ENCODE results near the gene PIEZO1.
A peak's percentile ranks its signal among the peaks of the same experiment; 100 is the strongest.

The PIEZO1 gene

DNA sequence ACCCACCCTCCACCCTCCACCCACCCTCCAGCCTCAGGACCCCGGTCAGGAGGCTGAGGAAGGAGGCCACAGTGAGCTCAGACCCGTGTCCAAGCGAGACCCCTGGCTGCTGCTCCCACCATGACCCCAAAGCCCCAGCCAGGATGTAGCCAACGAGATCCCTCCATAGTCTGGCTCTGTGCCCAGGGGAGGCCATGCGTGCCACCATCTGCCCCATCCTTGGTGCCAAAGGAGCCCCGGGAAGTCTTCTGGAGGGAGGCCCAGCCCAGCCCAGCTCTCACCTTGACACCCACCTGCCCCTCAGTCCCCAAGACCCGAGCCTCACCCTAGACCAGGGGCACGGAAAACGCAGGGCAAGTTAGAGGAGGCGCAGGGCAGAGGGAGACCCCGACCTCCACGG, 34.2 kb downstream of the PIEZO1 start:
- no peak for DNase-seq (ENCODE audit: low read depth in 2 of 2)

DNA sequence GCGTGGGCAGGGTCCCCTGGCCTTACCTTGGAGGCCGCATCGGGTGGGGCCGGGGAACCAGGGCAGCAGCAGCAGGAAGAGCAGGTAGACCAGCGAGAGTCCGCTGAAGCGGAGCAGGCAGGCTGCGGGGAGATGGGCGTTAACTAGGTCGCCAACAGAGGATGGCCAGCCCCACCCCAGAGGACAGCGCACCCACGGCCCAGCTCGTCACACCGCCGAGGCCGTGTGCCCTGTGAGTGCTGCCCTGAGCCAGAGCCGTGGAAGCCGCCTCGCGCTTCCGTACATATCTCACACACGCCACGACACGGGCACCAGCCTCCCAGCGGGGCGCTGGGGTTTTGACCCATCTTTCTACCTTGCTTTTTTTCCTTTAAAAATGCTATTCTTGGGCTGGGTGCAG, 35.7 kb downstream of the PIEZO1 start:
- DNase-seq (ENCODE audit: low read depth in 2 of 2): no peak

DNA sequence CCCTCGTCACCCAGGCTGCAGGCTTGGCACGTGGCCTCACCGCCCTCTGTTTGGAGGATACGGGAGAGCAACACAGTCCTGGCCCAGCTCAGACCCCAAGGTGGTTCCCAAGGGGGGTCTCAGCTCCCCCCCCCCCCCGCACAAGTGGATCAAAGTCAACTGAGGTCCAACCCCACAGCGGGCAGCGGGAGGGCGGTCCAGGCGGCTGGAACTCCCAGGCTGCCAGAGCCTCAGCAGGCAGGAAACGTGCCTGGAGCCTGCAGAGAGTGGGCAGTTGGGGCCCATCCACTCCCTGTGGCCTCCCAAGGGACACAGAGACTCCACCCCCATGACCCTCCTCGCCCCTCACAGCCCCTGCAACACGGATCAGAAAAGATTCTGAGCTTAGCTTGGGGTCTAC, 36.7 kb downstream of the PIEZO1 start:
- DNase-seq (ENCODE audit: low read depth in 2 of 2): no peak

DNA sequence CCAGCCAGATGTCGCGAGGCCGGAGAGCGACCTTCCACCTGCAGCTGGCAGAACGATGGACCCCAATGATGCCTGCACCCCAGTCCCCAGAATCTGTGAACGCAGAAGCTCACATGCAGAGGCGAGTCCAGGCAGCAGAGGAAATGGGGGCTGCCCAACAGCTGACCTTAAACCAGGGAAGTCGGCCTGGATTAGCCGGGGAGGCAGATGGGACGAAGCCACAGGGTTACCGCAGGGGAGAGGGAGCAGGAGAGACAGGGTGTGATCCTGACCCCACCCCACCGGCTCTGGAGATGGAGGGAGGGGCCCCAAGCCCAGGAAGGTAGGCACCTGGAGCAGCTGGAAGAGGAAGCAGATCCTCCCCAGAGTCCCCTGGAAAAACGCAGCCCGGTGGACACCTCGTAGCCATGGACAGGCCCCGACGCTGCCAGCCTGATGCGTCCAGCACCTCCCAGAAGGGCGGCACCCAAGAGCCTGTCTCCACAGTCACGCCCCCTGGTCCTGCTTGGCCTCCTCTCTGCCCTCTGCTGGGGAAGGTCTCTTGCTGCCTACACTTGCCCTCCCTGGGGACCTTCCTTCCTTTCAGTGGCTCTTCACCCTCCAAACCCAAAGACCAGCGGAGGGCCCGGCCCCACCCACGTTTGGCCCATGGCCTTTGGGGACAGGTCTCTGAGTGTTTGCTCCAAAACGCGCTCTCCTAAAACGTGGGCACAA, 37.3 kb downstream of the PIEZO1 start:
- no peak for DNase-seq (ENCODE audit: low read depth in 2 of 2)

DNA sequence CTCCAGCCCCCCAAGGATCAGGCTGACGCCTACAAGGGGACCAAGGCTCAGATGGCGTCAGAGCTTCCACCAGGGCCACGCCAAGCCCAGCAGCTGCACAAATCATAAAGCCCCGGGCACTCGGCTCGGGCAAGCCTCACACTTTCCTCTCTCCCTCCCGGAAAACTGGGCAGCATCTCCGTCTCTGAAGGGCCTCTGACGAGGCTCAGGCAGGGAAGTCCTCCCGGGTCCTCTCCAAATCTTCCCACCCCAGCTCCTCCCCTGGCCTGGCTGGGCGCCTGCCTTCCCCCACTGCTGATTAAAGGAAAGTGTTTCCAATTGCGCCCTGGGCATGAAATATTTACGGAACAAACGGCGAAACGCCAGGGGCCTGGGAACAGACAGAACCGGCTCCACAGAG, 38.5 kb downstream of the PIEZO1 start:
- DNase-seq (ENCODE audit: low read depth in 2 of 2): no peak

DNA sequence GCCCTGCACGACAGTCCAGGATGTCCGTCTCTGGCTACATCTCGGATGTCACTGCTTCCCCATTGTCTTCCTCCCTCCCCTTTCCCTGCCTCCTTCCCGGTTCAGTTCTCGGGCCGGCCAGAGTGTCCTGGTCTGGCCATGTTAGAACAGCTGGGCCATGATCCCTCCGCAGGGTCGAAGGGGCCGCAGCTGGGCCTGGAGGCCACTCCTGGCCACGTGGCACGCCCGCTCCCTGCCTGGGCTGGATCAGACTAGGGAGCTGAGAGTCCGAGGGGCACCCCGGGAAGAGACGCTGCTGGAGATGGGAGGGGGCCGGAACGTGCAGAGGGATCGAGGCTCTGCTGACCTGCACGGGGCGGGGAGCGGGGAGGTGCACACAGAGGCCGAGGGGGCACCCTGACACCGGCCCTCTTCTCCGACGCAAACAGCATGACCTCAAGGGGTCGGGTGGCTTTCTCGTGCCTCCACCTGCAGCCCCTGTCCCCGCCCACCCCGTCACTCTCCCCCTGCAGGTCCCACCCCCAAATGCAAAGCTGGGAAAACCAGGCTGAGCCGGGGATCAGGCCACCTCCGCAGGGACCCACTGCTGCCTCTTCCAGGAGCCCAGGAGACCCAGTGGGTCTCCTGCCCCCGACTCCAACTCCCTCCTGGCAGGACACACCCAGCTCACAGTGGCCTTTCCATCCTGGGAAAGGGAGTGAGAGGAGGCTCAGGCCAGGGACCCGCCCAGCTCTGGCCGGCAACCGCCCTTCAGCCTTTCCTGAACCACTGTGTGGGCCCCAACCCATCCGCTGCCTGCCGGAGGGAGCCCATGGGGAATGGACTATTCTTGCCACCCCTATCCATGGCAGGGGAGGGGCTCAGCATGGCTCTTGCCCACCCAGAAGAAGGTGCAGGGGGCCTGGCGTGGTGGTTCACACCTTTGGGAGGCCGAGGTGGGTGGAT, 40.2 kb downstream of the PIEZO1 start:
- DNase-seq (ENCODE audit: low read depth in 2 of 2): no peak

DNA sequence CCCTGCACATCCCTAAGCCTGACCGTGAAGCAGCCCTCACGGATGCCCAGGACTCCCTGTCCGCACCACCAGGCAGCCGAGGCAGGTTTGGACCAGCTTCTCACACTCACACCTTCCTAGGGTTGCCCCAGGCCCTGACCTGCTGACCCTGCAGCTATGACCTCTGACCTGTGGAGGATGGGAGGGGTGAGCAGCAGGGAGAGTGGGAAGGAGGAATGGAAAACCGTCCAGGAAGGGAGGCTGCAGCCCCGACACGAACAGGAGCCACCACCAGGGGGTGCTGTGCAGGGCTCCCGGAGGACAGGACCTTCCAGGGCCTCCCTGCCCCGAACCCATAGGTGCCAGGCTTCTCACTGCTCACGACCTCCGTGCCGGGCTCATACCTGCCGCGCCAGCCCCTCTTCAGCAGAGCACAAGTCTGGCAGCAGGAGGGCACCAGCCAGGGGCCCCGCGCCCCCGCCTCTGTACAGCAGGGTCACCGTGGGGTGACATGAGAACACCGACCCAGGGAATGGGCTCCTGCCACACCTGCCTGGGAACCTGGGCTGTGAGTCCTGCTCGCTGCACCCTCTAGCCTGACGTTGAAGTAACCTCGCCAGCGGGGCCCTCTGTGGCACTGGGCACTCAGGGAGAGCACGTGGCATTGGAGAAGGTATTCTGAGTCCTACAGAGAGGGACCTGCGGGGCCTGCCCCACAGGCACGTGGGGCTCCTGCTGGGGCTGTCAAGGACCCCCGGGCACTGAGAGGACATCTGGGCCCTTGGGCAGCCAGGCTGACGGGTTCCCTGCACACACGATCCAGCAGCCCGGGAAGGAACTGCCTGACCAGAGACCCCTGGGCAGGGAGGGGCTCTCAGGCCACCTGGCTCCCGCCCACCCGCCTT, 41.1 kb downstream of the PIEZO1 start:
- DNase-seq (ENCODE audit: low read depth in 2 of 2): peak; percentile 48 to 65

DNA sequence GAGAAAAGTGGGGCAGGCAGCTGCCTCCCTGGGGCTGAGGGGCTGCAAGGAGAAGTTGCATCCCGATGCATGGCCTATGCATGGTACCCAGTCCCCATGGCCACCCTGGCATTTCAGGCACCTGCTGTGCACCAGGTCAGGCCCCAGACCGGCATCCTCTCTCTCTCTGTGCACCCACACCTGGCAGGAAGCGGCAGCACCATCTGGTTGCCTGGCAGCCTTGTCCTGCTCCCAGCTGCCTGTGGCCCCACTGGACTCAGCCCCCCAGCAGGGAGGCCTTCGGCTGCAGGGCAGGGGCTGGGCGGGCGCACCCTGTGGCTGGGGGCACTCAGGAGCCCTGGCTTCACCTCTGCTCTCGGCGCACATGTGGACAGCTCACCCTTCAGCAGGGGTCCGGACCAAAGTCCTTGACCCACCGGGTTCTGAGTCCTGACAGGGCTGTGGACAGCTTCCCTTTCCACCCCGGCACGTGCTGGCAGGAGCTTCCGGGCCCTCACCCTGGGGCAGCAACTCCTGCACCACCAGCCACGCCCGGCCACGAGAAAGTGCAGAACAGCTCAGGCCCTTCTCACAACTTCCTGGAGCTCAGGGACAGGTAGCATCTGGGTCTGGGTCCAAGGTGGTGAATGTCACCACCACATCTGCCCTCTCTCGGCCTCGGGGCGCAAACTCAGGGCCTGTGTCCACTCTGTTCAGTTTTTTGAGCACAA, 42.0 kb downstream of the PIEZO1 start:
- no peak for DNase-seq (ENCODE audit: low read depth in 2 of 2)

DNA sequence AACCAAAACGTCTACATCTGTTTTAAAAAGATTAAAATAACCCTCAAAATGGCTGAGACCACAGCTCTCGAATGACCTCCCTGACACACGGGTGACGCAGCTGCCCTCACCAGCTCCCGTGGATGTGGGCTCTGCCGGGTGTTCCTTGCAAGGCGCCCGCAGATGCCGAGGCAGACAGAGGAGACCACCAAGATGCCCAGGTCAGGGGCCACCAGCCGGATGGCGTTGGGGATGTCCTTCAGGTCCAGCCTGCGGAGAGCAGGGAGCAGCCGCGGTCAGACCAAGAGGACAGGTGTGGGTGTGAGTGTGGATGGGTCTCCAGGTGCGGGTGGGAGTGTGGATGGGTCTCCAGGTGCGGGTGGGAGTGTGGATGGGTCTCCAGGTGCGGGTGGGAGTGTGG, 43.7 kb downstream of the PIEZO1 start:
- DNase-seq (ENCODE audit: low read depth in 2 of 2): no peak

DNA sequence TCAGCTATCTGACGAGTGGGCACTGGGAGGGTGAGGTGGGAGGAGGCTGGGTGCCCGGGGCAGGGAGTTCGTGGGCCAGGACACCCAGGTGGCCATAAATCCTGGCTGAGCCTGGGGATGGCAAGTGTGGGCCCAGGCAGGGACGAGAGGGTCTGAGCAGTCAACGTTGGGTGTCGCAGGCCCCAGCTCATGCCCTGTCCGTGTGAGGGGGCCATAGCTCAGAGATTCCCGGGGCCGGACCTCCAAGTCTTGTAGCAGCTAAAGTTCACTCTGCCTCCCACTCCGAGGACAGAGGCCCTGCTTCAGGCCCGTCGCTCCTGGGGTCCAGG, 44.3 kb downstream of the PIEZO1 start:
- no peak for DNase-seq (ENCODE audit: low read depth in 2 of 2)

DNA sequence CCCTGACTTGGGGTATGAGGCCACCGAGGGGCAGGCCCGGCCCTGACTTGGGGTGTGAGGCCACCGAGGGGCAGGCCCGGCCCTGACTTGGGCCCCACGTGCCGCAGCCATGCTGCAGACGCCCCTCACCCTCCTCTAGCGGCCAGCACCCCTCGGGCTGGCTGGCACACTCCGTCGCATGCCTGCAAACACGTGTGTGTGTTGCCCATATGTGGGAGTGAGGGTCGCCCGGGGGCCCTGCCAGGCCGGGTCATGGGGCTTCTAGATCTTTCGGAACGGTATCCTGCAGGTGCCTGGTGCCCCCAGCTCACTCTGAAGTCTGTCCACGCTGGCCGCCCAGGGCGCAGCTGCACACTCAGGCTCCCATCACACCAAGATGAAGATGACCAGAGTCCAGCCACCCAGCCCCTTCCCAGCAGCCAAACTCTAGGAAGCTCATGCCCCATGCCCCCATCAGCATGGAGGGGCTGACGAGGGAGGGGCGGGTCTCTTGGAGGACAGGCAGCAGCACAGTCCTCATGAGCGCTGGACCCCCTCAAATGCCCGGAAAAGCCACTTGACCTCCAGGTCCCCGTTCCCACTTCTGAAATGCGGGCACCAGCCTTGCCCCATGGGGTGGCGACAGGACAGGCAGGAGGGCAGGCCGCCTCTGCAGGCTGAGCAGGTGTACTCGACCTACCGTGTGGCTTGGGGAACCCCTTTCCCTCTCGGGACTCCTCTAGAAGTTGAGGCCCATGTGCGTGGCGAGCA, 44.9 kb downstream of the PIEZO1 start:
- DNase-seq (ENCODE audit: low read depth in 2 of 2): no peak

DNA sequence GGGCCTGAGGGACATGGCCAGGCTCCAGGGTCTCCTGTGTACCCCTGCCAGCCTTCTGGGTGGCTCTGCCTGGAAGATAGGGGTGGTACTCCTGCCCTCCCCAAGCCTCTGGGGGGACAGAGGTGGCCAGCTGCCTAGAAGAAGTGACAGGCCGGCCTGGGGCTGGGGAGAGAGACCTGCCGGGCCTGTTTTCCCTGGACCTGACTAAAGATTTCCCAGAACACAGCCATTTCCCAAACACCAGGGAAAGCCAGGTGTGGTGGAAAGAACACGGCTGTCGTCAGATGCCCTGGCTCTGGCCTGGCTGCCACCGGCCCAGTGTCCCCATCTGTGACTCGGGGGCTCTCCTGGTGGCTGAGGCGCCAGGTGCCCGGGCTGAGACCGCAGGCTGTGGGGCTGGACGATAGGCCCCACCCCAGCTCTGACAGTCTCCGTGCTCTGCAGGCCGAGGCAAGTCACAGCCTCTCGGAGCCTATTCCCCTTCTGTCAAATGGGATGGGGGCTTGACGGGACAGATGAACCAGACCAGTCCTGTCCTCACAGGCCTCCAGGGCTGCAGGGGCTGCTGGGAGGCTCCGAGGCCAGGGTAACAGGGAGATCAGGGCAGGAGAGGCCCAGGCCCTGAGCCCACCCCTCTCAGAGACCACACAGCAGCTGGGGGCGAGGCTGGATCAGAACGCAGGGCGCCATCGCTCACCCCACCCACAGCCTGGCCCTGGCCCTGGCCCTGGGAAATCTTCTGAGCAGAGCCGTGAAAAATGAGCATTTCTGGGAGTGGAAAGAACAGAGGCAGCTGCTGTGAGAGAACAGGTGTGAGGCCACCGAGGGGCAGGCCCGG, 45.7 kb downstream of the PIEZO1 start:
- no peak for DNase-seq (ENCODE audit: low read depth in 2 of 2)

DNA sequence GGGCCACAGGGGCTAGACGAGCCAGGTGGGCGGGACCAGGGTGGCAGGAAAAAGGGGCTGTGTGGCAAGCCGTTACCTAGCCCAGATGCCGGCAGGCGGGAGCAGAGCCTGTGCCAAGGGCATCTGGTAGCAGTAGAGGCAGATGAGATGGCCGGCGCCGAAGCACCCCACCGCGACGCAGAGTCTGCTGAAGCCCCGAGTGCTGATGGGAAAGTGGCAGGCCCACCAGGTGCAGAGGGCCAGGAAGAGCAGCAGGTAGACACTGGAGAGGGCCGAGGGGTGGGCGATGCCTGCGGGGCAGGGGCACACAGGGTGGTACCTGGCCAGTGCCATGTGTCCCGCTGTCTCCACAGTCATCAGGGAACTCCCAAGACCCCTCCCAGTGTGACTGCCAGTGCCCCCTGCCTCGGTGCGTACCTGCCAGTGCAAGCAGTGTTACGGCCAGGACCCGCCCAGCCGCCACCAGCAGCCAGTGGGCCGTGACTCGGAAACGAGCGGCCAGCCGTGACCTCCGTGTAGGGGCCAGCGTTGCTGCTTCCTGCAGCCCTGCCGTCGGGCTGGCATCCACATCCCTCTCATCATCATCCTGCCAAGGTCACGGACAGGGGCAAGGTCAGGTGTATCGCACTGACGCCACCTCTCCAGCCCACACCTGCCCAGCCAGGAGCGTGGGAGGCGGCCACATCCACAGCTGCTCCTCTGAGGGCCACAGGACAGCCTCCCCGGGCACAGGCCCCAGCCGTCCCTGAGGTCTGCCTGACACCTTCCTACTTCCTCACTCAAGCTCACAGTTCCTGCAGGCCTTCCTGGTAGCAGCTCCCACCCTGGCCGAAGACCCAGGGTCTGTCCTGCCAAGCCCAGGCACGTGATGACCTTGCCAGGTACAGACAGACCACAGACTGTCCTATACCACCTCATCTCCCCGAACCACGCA, 46.6 kb downstream of the PIEZO1 start:
- no peak for DNase-seq (ENCODE audit: low read depth in 2 of 2)

DNA sequence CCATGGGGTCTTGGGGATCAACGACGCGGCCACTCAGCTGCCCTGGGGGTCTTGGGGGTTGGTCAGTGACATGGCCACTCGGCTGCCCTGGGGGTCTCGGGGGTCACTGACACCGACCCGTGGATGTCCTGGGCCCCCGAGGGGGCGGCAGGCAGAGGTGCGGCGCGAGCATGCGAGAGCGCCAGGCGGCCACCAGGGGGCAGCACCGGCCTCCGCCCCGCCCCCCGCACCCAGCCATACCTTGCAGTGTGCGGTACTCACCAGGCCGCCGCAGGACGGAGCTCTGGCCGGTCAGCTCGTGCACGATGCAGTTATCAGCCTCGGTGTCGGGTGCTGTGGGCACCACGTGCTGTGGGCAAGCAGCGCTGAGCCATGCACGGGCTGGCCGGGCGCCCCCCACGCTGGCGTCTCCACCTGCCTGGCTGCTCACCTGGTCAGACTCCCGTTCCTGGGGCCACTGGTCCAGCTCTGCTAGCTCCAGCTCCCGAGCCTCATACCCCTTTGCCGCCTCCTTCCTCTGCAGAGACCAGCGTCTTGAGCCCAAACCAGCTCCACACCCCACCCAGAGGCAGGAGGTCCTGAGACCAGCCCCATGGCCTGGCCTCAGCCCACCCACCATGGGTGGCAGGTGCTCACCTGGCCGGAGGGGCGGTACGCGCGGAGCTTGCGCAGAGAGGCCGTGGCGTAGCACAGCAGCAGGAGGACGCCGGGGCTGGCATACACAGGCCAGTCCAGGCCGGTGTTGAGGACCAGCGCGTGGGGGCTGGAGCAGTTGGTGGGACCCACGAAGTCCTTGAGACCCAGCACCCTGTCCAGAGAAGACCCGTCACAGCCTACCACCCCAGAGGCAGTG, 47.5 kb downstream of the PIEZO1 start:
- peak; percentile 43 to 61 for DNase-seq (ENCODE audit: low read depth in 2 of 2)

DNA sequence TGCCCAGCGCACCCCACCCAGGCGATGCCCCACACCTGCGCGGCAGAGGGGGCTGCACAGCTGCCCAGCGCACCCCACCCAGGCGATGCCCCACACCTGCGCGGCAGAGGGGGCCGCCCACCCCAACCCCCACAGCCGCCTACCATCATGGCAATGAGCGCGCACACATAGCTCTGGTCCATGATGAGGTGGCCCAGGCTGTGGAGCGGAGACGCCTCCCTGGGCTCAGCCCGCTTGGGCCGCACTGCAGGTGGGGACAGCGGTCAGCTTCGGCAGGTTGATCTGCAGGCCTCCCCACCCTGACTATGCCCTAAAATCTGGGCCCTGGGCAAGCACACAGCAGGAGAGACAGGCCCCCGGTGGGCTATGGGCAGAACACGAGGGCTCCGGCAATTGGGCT, 48.5 kb downstream of the PIEZO1 start:
- no peak for DNase-seq (ENCODE audit: low read depth in 2 of 2)

DNA sequence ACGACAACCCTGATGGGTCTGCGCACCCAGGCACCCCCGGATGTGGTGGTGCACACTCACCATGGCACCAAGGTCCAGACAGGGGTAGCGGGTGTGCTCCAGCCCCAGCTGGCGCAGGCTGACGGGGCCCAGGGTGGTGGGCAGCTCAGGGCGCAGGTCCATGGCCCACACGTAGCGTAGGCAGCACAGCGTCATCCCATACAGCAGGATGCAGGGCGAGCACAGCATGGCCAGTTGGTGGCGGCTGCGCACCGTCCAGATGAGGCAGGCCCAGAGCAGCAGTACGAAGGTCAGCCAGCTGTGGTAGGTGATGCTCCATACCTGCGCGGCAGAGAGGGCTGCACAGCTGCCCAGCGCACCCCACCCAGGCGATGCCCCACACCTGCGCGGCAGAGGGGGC, 48.9 kb downstream of the PIEZO1 start:
- no peak for DNase-seq (ENCODE audit: low read depth in 2 of 2)

DNA sequence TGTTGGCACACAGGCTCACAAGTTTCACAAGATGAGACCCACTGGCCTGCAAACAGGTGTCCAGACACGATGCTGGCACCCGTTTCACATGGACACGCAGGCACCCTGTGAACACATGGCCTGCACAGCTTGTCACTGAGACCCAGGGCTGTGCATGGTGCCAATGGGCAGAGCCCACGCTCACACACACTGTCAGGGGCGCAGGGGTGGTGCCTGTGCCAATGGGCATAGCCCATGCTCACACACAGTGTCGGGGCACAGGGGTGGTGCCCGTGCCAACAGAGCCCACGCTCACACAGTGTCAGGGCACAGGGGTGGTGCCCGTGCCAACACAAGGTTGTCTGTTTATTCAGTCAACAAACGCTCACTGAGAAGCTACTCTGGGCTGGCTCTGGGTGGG, 49.4 kb downstream of the PIEZO1 start:
- DNase-seq (ENCODE audit: low read depth in 2 of 2): no peak

DNA sequence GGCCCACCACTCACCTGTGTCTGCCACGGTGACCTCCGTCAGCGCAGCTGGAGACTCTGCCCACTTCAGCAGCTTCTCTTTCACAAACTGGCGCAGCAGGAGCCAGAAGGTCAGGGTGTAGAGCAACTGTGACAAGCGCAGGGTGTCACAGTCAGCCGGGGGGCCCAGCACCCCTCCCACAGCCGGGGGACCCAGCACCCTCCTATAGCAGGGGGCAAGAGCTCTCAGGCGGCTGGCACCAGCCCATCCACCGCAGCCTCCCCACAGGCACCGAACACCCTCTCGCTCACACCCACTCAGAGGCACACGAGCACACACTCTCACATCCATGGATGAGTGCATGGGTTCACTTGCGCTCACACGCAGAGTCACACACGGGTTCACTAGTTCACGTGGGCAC, 49.9 kb downstream of the PIEZO1 start:
- no peak for DNase-seq (ENCODE audit: low read depth in 2 of 2)
